HG03139 (cell line): ENCODE data around the gene IQSEC3.

Experiments used
- ATAC-seq: cut with Tn5 transposase; IDR thresholded peaks from one replicate; pipeline ENCODE4 v1.9.1; 2021; ENCODE audit not compliant: unreplicated experiment

The IQSEC3 gene

DNA sequence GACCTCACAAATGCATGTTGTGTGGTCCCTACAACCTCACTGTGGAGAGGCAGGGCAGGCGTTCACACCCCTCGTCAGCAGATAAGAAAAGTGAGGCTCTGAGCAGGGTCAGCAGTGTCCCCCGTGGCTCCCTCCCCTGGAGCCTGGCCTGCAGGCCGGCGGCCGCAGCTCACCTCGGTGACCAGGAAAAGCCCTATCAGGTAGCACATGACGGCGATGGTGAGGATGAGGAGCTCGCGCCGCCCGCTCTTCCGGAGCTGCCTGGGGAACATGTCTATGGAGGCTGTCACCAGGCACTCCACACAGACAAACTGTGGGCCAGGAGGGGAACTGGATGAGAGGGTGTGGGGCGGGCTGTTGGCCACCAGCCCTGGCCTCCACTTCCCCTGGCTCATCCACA lies 129.4 kb downstream of the IQSEC3 start:
- no peak for ATAC-seq

DNA sequence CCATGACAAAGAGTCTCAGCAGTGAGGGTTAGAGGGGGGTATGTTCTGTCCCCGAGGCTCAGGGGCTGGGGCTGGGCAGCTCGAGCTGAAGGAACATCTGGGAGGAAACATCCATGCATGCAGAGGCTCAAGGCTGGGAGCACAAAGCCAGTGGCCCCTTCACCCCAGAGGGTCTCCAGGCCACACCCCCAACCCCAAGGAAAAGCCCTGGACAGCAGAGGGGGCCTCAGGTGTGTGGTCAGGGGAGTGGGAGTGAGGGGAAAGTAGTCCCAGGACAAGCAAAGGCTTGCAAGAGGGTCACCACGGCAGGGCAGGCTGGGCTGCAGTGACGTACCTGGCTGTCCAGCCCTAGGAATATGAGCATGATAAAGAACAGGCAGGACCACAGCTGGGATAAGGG lies 129.9 kb downstream of the IQSEC3 start:
- ATAC-seq: no peak

DNA sequence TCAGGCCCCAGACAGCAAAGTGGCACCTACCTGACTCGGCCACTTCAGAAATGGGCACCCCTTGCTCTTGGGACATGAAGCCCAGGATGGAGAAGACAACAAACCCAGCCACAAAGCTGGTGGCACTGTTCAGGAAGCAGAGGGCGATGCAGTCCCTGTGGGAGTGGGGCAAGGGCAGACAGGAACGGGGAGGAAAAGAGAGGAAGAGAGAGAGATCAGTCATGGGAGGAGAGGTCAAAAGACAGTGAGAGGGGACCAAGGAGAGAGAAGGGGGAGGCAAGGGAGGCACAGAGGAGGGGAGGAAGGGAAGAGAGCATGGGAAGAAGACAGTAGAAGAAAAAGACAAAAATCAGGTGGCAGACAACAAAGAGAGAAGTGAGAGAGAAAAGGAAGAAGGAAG lies 130.8 kb downstream of the IQSEC3 start:
- no peak for ATAC-seq

DNA sequence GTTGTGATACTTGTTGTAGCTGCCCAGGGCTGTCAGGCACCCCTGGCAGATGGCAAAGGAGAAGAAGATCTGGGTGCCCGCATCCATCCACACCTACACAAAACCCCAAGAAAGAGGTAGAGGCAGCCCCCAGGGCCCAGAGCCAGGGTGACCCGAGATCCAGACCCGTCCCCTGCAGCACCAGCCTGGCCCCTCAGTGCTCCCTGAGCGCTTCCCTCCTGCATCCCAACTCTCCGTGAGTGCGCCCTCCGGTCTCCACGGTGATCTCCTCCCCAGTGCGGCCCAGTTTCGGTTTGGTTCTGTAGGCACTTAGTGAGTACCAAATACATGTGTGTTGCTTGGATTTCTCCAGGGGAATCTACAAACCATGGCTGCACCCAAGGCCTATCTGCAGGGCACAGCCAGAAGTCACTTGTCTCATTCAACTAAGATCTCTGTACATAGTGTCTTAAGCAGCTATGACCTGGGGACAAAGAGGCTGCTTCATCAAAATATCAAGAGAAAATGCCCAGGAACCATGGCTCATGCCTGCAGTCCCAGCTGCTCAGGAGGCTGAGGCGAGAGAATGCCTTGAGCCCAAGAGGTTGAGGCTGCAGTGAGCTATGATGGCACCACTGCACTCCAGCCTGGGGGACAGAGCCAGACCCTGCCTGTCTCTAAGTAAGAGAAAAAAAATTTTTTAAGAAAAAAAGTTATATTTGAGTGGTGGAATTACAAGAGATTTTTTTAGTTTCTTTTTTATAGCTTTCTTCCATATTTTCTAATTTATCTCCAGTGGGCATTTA lies 131.5 kb downstream of the IQSEC3 start:
- no peak for ATAC-seq

DNA sequence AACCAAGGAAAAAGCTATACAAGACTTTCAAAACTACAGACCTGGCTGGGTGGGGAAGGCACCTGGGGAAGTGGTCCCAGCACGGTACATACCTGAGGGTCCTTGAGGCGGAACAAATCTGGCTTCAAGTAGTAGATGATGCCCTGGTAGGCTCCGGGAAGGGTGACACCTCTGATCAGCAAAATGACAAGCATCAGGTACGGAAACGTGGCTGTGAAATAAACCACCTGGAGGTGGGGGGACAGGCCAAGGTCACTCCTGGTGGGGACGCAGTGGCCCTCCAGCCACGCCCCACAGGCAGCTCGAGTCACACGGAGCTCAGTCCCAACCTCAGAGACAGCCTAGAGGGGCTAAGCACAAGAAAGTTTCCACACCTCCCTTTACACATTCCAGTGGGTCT lies 132.1 kb downstream of the IQSEC3 start:
- no peak for ATAC-seq

DNA sequence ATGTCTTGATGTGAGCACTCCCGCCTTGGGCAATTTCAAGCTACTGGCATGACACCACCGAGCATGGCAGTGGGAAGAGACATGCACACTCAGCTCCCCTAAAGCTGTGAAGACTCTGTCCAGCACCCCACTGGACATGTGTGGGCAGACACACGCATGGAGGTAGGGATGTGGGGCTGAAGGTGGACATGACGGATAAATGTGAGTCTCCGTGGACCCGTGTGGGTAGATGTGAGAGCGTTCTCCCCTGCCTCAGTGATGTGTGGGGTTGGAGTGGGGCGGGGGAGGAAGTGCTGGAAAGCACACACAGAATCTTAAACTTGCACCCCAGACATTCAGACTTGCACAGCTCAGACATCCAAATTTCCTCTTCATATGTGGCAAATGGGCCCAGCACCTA lies 134.8 kb downstream of the IQSEC3 start:
- ATAC-seq: no peak

DNA sequence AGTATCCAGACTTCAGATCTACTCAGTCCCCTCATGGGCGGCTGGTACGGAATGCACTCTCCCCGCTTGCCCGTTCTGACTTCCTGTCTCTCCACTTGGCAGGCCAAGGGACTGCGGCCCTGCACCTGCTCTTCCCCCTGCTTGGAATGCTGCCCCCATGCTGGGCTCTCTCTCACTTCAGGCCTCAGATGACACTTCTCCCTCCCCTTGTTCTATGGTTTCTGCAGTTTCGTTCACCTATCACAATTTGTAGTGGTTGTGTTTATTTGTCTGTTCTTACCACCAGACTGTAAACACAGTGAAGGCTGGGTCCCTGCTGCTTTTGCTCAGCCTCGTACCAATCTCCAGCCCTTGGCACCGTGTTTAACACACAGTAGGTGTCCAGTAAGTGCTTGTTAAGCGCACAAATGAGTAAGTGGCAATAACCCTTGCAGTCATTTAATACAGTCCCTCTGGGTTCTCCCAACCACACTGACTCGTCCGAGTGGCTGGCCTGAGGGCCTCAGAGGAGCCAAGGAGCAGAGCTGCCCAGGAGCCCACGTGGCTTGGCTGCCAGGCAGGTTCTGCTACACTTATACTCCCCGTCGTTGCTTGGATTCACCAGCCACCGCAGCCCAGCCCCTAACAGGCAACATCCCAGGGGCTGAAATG lies 135.6 kb downstream of the IQSEC3 start:
- no peak for ATAC-seq

DNA sequence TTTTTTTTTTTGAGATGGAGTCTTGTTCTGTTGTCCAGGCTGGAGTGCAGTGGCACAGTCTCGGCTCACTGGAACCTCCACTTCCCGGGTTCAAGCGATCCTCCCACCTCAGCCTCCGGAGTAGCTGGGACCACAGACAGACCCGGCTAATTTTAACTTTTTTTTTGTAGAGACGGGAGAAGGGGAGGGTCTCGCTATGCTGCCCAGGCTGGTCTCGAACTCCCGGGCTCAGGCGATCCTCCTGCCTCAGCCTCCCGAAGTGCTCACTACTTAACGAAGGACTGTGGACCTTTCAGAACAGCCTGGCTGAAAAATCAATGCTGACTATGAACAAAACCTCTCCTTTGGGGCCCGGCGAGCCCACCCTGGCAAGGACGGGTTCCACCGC lies 136.5 kb downstream of the IQSEC3 start:
- ATAC-seq: no peak

DNA sequence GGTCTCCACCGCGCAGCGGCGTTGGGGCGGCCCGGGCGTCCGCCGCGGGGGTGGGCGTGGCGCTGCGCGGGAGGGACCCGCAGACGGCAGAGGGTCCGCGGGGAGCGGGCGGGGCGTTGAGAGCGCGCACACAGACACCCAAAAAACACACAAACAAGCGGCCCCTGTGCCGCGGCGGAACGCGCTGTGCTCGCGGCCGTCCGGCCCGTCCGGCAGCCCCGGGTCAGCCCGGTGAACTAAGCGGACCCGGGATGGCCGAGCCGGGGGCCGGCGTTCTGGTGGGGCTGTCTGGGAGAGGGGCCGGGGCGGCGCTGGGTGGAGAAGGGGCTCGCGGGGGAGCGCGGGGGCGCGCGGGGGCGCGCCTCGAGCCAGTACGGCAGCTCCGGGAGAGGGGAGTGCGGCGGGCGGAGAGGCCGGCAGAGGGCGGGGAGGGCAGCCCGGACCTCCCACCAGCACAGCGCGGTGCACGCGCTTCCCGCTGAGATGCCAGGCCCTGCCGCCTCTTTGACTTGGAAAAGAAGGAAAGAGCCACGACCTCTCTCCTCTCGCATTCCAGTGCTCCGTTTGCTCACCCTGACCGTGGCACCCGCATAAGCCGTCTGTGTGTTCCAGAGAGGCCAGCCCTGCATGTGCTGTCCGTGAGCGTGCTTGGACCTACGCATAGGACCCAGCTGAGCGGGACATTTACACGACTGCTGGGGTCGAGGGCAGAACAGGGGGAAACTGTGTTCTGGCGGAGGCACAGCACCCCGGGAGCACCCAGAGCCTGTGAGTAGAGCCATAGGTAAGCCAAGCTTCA lies 137.1 kb downstream of the IQSEC3 start:
- no peak for ATAC-seq

DNA sequence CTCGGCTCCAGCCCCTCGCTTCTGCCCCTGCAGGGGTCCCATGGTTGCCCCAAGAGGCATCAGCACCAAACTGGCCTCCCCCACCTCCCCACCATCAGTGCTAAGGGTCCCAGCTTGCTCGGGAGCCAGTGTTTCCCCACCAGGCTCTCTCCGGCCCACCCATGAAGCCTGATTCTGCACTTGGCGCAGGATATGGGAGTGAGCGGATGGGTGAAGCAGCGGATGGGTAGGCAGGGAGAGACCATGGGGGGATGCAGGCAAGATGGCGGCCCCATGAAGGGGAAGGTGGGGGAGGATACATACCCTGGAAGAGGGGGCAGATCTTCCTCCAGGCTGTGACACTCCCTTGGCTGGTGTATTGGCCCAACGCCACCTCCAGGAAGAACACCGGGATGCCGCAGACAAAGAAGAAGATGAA lies 137.7 kb downstream of the IQSEC3 start:
- ATAC-seq: no peak

DNA sequence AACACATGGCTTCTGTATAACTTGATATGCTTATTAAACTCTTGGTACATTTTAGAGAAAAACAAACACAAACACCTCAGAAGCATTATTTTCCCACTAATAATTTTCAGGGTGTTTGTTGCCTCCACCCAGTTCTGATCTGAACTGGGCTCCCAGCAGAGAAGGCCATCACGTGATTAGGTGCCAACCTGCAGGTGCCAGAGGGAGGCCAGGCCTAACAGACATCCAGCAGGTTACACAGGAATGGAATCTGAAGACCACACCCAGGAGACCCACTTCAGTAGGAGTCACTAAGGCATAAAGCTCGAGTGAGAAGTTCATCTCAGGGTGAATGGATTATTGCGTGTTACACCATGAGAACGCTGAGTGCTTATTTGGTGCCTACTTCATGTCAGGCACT lies 138.5 kb downstream of the IQSEC3 start:
- no peak for ATAC-seq

DNA sequence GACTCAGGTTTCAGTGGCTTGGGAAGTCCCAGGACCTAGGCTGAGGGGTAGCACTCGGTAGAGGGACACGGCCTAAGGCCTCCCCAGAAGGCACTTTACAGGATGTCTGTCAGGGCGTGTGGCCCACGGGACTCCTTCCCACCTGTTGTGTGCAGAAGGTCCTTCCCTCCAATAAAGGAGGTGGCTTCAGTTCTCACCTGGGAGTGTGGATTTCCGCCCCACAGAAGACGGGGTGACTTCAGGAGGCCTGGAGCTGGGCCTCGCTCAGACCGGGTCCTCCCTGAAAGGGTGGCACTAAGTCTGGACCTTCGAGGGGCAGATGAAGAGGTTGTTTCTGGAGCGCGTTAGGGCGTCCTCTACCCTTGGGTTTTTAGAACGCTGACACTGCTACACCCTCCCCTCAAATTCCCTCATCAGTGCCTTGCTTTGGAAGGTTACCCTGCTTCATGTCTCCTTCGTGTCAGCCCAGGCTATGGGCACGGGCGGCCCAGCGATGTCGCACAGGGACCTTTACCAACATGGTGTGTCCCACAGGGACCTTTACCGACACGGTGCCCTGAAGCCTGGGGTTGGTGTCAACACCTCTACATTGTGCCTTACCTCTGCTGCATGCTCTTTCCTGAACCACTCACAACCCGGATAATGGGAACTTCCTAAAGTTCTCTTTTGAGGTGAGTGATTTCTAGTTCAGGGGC lies 140.3 kb downstream of the IQSEC3 start:
- no peak for ATAC-seq

DNA sequence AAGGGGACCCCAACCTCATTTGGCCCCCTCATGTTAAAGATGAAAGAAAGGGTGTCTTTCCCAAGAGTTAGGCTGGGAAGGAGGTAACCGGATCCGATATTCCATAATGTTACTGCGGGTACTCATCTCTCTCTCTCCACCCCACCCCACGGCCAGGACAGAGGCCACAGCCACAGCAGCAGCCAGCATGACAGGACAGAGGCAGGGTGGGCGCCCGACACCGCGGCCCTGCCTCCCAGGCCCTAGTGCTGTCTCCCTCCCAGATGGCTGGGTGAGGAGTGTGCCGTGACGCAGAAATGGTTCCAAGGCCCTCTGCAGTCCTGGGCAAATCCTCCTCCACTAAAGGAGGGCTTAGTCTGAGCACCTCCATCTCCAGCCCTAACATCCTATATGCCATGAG lies 141.2 kb downstream of the IQSEC3 start:
- ATAC-seq: no peak

DNA sequence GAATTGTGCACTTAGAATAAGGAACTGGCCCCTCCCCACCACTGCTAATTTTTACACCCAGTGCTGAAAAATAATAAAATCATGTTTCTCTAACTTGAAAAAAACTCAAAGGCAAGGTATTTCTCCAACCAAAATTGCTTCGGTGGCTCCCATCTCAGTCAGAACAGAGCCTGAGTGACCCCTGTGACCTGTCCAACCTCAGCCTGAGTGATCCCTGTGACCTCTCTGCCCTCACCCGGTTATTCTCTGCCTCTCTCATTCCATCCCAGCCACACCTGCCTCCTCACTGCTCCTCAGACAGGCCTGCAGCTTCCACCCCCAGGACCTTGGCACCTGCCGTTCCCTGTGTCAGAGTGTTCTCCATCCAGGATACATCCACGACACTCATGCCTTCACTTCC lies 142.2 kb downstream of the IQSEC3 start:
- no peak for ATAC-seq

DNA sequence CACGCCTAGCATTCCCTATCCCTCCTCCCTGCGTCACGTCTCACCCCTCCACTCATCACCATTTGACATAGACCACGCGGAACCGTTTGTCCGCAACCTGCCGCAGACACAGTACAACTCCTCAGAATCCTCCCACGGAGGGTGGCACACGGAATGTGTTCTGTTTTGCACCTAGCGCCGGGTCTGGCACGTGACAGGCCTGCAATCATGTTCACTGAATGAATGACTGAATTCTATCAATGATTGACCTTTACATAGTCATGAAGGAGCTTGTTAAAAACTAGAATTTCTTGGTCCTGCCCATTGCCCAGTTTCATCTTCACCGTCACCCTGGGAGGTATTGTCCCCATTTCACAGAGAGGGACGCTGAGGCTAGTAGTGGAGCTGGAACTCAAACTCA lies 142.7 kb downstream of the IQSEC3 start:
- no peak for ATAC-seq

DNA sequence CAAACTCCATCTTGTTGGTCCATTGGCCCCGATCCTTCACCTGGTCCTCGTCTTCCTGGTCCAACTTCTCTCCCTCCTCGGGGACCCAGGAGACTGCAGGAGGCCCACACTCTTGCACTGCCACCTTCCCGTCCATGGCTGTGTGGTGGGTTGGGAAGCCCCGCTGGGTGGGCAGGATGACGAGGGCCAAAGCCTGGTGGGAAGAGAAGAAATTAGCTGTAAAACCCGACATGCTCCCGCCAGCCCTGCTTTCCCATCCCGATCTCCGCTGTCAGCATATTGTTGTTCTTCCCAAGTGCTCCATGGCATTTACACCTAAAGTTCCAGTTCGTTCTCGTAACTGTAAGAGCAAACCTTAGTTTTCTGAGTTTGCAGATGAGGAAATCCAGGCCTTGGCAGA lies 143.3 kb downstream of the IQSEC3 start:
- no peak for ATAC-seq

DNA sequence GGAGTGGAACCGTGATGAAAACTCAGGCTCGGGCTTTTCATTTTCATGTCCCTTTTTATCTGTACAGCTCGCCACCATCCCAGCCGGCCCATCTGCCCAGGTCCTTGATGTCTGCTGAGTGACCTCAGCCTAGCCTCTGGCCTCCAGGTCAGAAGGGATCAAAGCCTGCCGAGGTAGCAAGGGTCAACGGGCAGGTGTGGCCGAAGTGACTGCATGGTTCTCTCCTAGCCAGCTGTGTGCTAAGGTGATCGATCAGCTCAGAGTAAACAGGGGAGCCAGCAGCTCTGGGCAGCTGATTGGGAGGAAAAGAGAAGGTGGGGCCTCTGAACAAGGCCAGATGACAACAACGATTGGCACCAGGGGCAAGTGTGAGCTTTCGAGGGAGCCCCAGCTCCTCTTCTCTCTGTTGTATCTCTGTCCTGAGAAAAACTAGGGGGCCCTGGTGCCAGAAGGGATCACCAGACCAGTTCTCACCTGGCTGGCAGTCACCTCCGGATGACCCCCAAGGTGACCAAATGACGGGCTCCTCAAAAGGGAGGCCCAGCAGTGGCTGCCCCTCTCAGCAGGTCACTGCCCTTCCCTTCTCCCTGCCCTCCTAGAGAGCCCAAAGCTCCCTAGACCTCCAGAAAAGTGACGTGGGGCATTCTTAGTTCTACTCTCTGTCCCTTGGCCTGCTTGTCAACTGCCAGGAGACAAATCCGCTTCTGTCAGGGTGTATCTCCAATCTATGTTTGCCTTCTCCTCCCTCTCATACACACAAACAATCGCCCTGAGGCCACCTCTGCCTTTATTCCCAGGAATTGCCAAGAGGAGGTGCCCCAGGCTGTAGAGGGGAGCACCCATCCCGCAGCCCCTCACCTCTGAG lies 143.9 kb downstream of the IQSEC3 start:
- no peak for ATAC-seq

DNA sequence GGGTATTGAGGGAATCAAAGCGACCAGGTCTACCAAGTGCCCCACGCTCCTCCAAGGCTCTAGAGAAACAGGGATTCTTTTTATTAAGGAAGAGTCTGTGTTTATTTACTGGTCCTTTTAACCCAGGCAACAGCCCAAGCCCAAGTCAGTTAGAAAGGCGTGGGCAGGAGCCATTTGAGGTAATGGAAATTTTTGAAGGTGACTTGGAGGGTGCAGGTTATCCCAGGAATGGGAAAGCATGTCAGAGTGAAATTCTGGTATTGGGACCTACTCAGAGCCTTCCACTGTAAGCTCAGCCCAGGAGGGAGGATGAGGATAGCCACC lies 144.5 kb downstream of the IQSEC3 start:
- ATAC-seq: no peak

DNA sequence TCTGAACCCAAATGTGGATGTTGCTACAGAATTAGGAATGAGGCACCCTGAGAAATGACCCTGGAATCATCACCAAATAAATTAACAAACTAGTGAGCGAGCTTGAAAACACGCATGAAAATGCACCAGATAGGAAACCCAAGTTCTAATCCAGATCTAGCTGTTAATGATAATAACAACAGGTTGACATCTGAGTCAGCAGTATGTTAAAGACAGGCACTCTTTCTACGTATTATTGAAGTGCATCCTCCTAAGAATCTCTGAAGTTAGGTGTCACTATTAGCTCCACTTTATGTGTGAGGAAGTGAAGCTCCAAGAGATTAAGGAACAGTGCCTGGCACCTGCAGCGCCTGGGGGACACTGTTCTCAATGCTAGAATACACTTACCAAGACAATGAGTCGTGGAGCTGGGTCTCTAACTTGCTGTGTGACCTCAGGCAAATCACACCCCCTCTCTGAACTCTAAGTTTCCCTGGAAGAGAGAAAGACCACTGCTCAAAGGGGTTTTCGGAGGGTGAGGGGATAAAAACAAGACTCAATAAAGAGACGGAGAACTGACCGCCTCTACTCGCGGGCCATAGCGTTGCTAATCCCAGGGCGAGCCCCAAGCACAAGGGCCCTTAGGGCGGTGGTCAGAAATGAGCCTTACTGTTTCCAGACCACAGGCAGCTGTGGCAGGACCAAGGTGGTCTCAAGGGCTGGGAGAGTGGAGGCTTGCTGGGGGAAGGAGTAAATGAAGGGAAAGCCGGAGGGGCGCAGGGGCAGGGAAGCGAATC lies 145.3 kb downstream of the IQSEC3 start:
- ATAC-seq: no peak

DNA sequence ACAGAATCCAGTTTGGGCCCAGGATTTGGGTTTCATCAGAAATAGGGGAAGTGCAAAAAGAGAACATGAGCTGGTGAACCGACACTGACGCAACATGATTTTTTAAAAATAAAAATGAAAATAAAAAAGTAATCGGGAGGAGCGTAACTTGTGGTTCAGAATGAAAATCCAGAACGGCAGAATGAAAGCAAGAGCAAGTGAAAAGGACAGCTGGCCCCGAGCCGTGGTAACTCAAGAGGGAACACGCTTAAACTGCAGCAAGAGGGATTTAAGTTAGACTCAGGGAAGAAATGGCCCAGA lies 145.8 kb downstream of the IQSEC3 start:
- ATAC-seq: no peak
